ENCODE results near the gene NTMT1.

The NTMT1 gene

GRCh38 chr9:129646252-129646651 is 20.3 kb downstream of the NTMT1 start:
- H3K27me3 ChIP-seq (ENCODE audit: insufficient read depth, low read length), result no peaks in the 10 kb centered on the region
- no peak overlapping the region for H3K4ac ChIP-seq (ENCODE audit: low read depth, low read length)
- H3K14ac ChIP-seq (ENCODE audit: low read length), result no peak overlapping the region
- no peak overlapping the region for H4K91ac ChIP-seq (ENCODE audit: low read depth, low read length)
- H2AFZ ChIP-seq (ENCODE audit: insufficient read depth, low read length, poor library complexity), result no peak overlapping the region
- no peak for DNase-seq
- no peak overlapping the region for H4K8ac ChIP-seq (ENCODE audit: low read depth, low read length)
- H3K79me1 ChIP-seq (ENCODE audit: low read length), result peaks cover 6% of the 10 kb centered on the region
- H3K23ac ChIP-seq (ENCODE audit: low read length), result no peak overlapping the region
- no peak overlapping the region for H3K18ac ChIP-seq (ENCODE audit: low read length)
- no peak overlapping the region for H3K9ac ChIP-seq (ENCODE audit: low read length)
- peaks cover 7% of the 10 kb centered on the region for H3K79me2 ChIP-seq (ENCODE audit: control insufficient read depth, insufficient read depth, low read length, poor library complexity)
- H3K4me3 ChIP-seq (ENCODE audit: low read depth, low read length), result no peak overlapping the region
- H3K9me3 ChIP-seq (ENCODE audit: insufficient read depth, low read depth, low read length), result no peaks in the 10 kb centered on the region
- H2BK12ac ChIP-seq (ENCODE audit: low read length), result no peak overlapping the region
- H3K27ac ChIP-seq (ENCODE audit: low read depth, low read length), result no peak overlapping the region
- H2AK5ac ChIP-seq (ENCODE audit: low read length), result no peak overlapping the region
- no peak overlapping the region for H3K4me2 ChIP-seq (ENCODE audit: low read length)
- H3K36me3 ChIP-seq (ENCODE audit: control insufficient read depth in 1 of 2, insufficient read depth in 2 of 2, low read length in 2 of 2), result no peaks in the 10 kb centered on the region
- no peak overlapping the region for H4K12ac ChIP-seq (ENCODE audit: low read depth, low read length)
- H3K4me1 ChIP-seq (ENCODE audit: control insufficient read depth in 1 of 2, insufficient read depth in 2 of 2, low read length in 2 of 2), result peaks cover 3 to 8% of the 10 kb centered on the region in 2 experiments
- no peak overlapping the region for H2BK120ac ChIP-seq (ENCODE audit: insufficient read depth, low read length, poor library complexity)
- no peak overlapping the region for H2BK5ac ChIP-seq (ENCODE audit: low read depth, low read length, poor library complexity)
- no CpG with 5 or more reads among the region's 12 CpGs for WGBS (ENCODE audit: extremely low coverage, insufficient coverage, insufficient read length)

GRCh38 chr9:129646654-129647053 is 20.7 kb downstream of the NTMT1 start:
- peaks cover 0 to 6% of the 10 kb centered on the region in 2 experiments for H3K4me1 ChIP-seq (ENCODE audit: control insufficient read depth in 1 of 2, insufficient read depth in 2 of 2, low read length in 2 of 2)
- H3K9me3 ChIP-seq (ENCODE audit: insufficient read depth, low read depth, low read length), result no peaks in the 10 kb centered on the region
- H3K79me1 ChIP-seq (ENCODE audit: low read length), result peaks cover 4% of the 10 kb centered on the region
- no peak overlapping the region for H3K4ac ChIP-seq (ENCODE audit: low read depth, low read length)
- H2AFZ ChIP-seq (ENCODE audit: insufficient read depth, low read length, poor library complexity), result no peak overlapping the region
- H4K91ac ChIP-seq (ENCODE audit: low read depth, low read length), result no peak overlapping the region
- no peaks in the 10 kb centered on the region for H3K27me3 ChIP-seq (ENCODE audit: insufficient read depth, low read length)
- no peak overlapping the region for H2BK5ac ChIP-seq (ENCODE audit: low read depth, low read length, poor library complexity)
- H3K23ac ChIP-seq (ENCODE audit: low read length), result no peak overlapping the region
- no peak overlapping the region for H2AK5ac ChIP-seq (ENCODE audit: low read length)
- H3K27ac ChIP-seq (ENCODE audit: low read depth, low read length), result no peak overlapping the region
- no peak overlapping the region for H3K4me3 ChIP-seq (ENCODE audit: low read depth, low read length)
- no peak overlapping the region for H3K18ac ChIP-seq (ENCODE audit: low read length)
- no peak overlapping the region for H3K14ac ChIP-seq (ENCODE audit: low read length)
- H4K12ac ChIP-seq (ENCODE audit: low read depth, low read length), result no peak overlapping the region
- no peak overlapping the region for H2BK12ac ChIP-seq (ENCODE audit: low read length)
- H3K4me2 ChIP-seq (ENCODE audit: low read length), result no peak overlapping the region
- H3K36me3 ChIP-seq (ENCODE audit: control insufficient read depth in 1 of 2, insufficient read depth in 2 of 2, low read length in 2 of 2), result no peaks in the 10 kb centered on the region
- no peak for DNase-seq
- no peak overlapping the region for H2BK120ac ChIP-seq (ENCODE audit: insufficient read depth, low read length, poor library complexity)
- H4K8ac ChIP-seq (ENCODE audit: low read depth, low read length), result no peak overlapping the region
- no CpG with 5 or more reads among the region's 7 CpGs for WGBS (ENCODE audit: extremely low coverage, insufficient coverage, insufficient read length)
- no peak overlapping the region for H3K9ac ChIP-seq (ENCODE audit: low read length)
- peaks cover 2% of the 10 kb centered on the region for H3K79me2 ChIP-seq (ENCODE audit: control insufficient read depth, insufficient read depth, low read length, poor library complexity)

GRCh38 chr9:129647635-129648034 is 21.7 kb downstream of the NTMT1 start:
- Histone ChIP-seq H2BK12ac (ENCODE audit: low read length) (no peak overlapping the region), H2BK5ac (ENCODE audit: low read depth, low read length, poor library complexity) (no peak overlapping the region), H3K4ac (ENCODE audit: low read depth, low read length) (no peak overlapping the region), H2AK5ac (ENCODE audit: low read length) (no peak overlapping the region), H4K12ac (ENCODE audit: low read depth, low read length) (no peak overlapping the region), H3K9me3 (ENCODE audit: insufficient read depth, low read depth, low read length) (no peaks in the 10 kb centered on the region), H3K79me1 (ENCODE audit: low read length) (peaks cover 2% of the 10 kb centered on the region), H3K79me2 (ENCODE audit: control insufficient read depth, insufficient read depth, low read length, poor library complexity) (no peaks in the 10 kb centered on the region), H3K18ac (ENCODE audit: low read length) (no peak overlapping the region), H4K91ac (ENCODE audit: low read depth, low read length) (no peak overlapping the region), H3K27ac (ENCODE audit: low read depth, low read length) (no peak overlapping the region), H3K36me3 (ENCODE audit: control insufficient read depth in 1 of 2, insufficient read depth in 2 of 2, low read length in 2 of 2) (no peaks in the 10 kb centered on the region), H3K27me3 (ENCODE audit: insufficient read depth, low read length) (no peaks in the 10 kb centered on the region), H3K9ac (ENCODE audit: low read length) (no peak overlapping the region), H3K4me1 (ENCODE audit: control insufficient read depth in 1 of 2, insufficient read depth in 2 of 2, low read length in 2 of 2) (peaks cover 0 to 6% of the 10 kb centered on the region in 2 experiments), H3K4me3 (ENCODE audit: low read depth, low read length) (peak overlapping the region; percentile 43), H3K23ac (ENCODE audit: low read length) (no peak overlapping the region), H2BK120ac (ENCODE audit: insufficient read depth, low read length, poor library complexity) (no peak overlapping the region), H3K14ac (ENCODE audit: low read length) (no peak overlapping the region), H4K8ac (ENCODE audit: low read depth, low read length) (no peak overlapping the region), H3K4me2 (ENCODE audit: low read length) (no peak overlapping the region), H2AFZ (ENCODE audit: insufficient read depth, low read length, poor library complexity) (no peak overlapping the region)
- WGBS (ENCODE audit: extremely low coverage, insufficient coverage, insufficient read length), result 100% methylated on average over 6 of the region's 10 CpGs
- DNase-seq, result no peak

- no peaks in the 10 kb centered on the region for H3K27me3 ChIP-seq (ENCODE audit: insufficient read depth, low read length)
- H3K4me3 ChIP-seq (ENCODE audit: low read depth, low read length), result no peak overlapping the region
- no peak overlapping the region for H2BK120ac ChIP-seq (ENCODE audit: insufficient read depth, low read length, poor library complexity)
- no peak overlapping the region for H4K8ac ChIP-seq (ENCODE audit: low read depth, low read length)
- H3K27ac ChIP-seq (ENCODE audit: low read depth, low read length), result no peak overlapping the region
- 100% methylated on average over 3 of the region's 16 CpGs for WGBS (ENCODE audit: extremely low coverage, insufficient coverage, insufficient read length)
- no peaks in the 10 kb centered on the region for H3K9me3 ChIP-seq (ENCODE audit: insufficient read depth, low read depth, low read length)
- H3K4me2 ChIP-seq (ENCODE audit: low read length), result no peak overlapping the region
- H3K36me3 ChIP-seq (ENCODE audit: control insufficient read depth in 1 of 2, insufficient read depth in 2 of 2, low read length in 2 of 2), result no peaks in the 10 kb centered on the region
- H3K79me2 ChIP-seq (ENCODE audit: control insufficient read depth, insufficient read depth, low read length, poor library complexity), result no peaks in the 10 kb centered on the region
- H3K4me1 ChIP-seq (ENCODE audit: control insufficient read depth in 1 of 2, insufficient read depth in 2 of 2, low read length in 2 of 2), result peaks cover 0 to 6% of the 10 kb centered on the region in 2 experiments
- H3K9ac ChIP-seq (ENCODE audit: low read length), result no peak overlapping the region
- H3K23ac ChIP-seq (ENCODE audit: low read length), result no peak overlapping the region
- H4K91ac ChIP-seq (ENCODE audit: low read depth, low read length), result no peak overlapping the region
- H2AFZ ChIP-seq (ENCODE audit: insufficient read depth, low read length, poor library complexity), result no peak overlapping the region
- no peak overlapping the region for H3K14ac ChIP-seq (ENCODE audit: low read length)
- no peak overlapping the region for H2AK5ac ChIP-seq (ENCODE audit: low read length)
- H3K79me1 ChIP-seq (ENCODE audit: low read length), result peaks cover 2% of the 10 kb centered on the region
- no peak overlapping the region for H3K4ac ChIP-seq (ENCODE audit: low read depth, low read length)
- DNase-seq, result peak; percentile 47 to 85
- no peak overlapping the region for H4K12ac ChIP-seq (ENCODE audit: low read depth, low read length)
- H2BK12ac ChIP-seq (ENCODE audit: low read length), result no peak overlapping the region
- H3K18ac ChIP-seq (ENCODE audit: low read length), result no peak overlapping the region
- H2BK5ac ChIP-seq (ENCODE audit: low read depth, low read length, poor library complexity), result no peak overlapping the region
Measured at GRCh38 chr9:129648092-129648763, 22.3 kb downstream of the NTMT1 start.
